Measurements from ENCODE around the gene ZNF292.
A peak's percentile ranks its signal among the peaks of the same experiment; 100 is the strongest.
"Not testable (repeated sequence)": the region's sequence is repeated elsewhere in the genome, so short reads cannot be mapped to it uniquely, and the experiment has no call there.

The ZNF292 gene

GRCh38 chr6:87154993-87155841 lies at the start of gene ZNF292:
TSS of gene ZNF292 (plus strand) at chr6:87155565. CDS start at chr6:87155592, 27 bp downstream.
- DNase-seq: peak; percentile 98

- DNase-seq: no peak
Observed at GRCh38 chr6:87105823-87106222, 49.5 kb upstream of the ZNF292 start.

- no peak for DNase-seq
Observed at GRCh38 chr6:87110636-87111035, 44.7 kb upstream of the ZNF292 start.

GRCh38 chr6:87115402-87116135 lies 39.8 kb upstream of the ZNF292 start:
- no peak for DNase-seq

- DNase-seq: no peak
Observed at GRCh38 chr6:87116922-87117321, 38.4 kb upstream of the ZNF292 start.

- no peak for DNase-seq
Observed at GRCh38 chr6:87118054-87118453, 37.3 kb upstream of the ZNF292 start.

- DNase-seq: no peak
Observed at GRCh38 chr6:87122477-87122876, 32.9 kb upstream of the ZNF292 start.

GRCh38 chr6:87124074-87124473 lies 31.3 kb upstream of the ZNF292 start:
- DNase-seq: no peak

- DNase-seq: no peak
Observed at GRCh38 chr6:87126501-87126900, 28.9 kb upstream of the ZNF292 start.

GRCh38 chr6:87127737-87128136 lies 27.6 kb upstream of the ZNF292 start:
- DNase-seq: no peak

GRCh38 chr6:87136963-87137362 lies 18.4 kb upstream of the ZNF292 start:
- no peak for DNase-seq

GRCh38 chr6:87139236-87139635 lies 16.1 kb upstream of the ZNF292 start:
- peak; percentile 71 for DNase-seq

- DNase-seq: not testable (repeated sequence)
Observed at GRCh38 chr6:87139927-87140326, 15.4 kb upstream of the ZNF292 start.

GRCh38 chr6:87146363-87146762 lies 9.0 kb upstream of the ZNF292 start:
- DNase-seq: no peak

- no peak for DNase-seq
Observed at GRCh38 chr6:87150406-87150805, 5.0 kb upstream of the ZNF292 start.

- DNase-seq: no peak
Observed at GRCh38 chr6:87151471-87151780, 3.9 kb upstream of the ZNF292 start.

GRCh38 chr6:87151781-87152525 lies 3.4 kb upstream of the ZNF292 start:
- peak; percentile 81 for DNase-seq

- DNase-seq: no peak
Observed at GRCh38 chr6:87152526-87152955, 2.8 kb upstream of the ZNF292 start.

GRCh38 chr6:87154641-87154992 lies 748 bp upstream of the ZNF292 start:
- DNase-seq: no peak

- DNase-seq: peak; percentile 59
Observed at GRCh38 chr6:87155842-87156815, 764 bp downstream of the ZNF292 start.

GRCh38 chr6:87157596-87157995 lies 2.2 kb downstream of the ZNF292 start:
- DNase-seq: not testable (repeated sequence)

GRCh38 chr6:87161299-87161698 lies 5.9 kb downstream of the ZNF292 start:
- DNase-seq: no peak
